H1 (cell line): ENCODE data around the gene ZNF592. TPM values are rescaled to one million over a fixed set of nuclear protein-coding genes. Genes with fewer than 3 reads are reported as not detected.

Source experiments
- CTCF ChIA-PET: fragments of 300-600 bp; sonication (Branson Sonifier 250); formaldehyde crosslinking; loops from one replicate; lab custom pipeline; 2021; ENCODE audit not compliant: partially characterized antibody; lab: Charles Lee
- POLR2A ChIA-PET: fragments of 300-600 bp; sonication (Branson Sonifier 250); formaldehyde crosslinking; loops from one replicate; lab custom pipeline; 2021; ENCODE audit warnings: inconsistent platforms; ENCODE audit not compliant: partially characterized antibody; lab: Charles Lee
- DNase-seq, 2 experiments: peaks; one replicate each; pipeline versions ENCODE4 v3.0.0 to v3.0.0-alpha.2; 2010 to 2022; ENCODE audit warnings: low spot score in 2 of 2, low read depth in 1 of 2, mixed read lengths in 1 of 2
- FAIRE-seq: peaks from 2 replicates; lab custom pipeline; 2011; peaks lifted over from hg19 to GRCh38; lab: Jason Lieb, UNC
- H2AFZ ChIP-seq: 2 replicates; pipeline ENCODE4 v1.8.1; 2012; ENCODE audit warnings: low read length, inconsistent platforms
- H2AK5ac ChIP-seq: 2 replicates; pipeline ENCODE4 v1.6.1; 2013; ENCODE audit warnings: low read depth, low read length
- H2BK120ac ChIP-seq: replicated peaks from 2 replicates; pipeline ENCODE3; 2013; ENCODE audit warnings: low read depth, low read length, inconsistent platforms
- H2BK12ac ChIP-seq: 2 replicates; pipeline ENCODE4 v1.6.1; 2013; ENCODE audit warnings: low read depth, low read length
- H2BK15ac ChIP-seq: 2 replicates; pipeline ENCODE4 v1.6.1; 2013; ENCODE audit warnings: low read length
- H2BK20ac ChIP-seq: 2 replicates; pipeline ENCODE4 v1.6.1; 2013; ENCODE audit warnings: low read length
- H2BK5ac ChIP-seq: 2 replicates; pipeline ENCODE4 v1.6.1; 2013; ENCODE audit warnings: low read depth, low read length
- H3K14ac ChIP-seq: 2 replicates; pipeline ENCODE4 v1.6.1; 2013; ENCODE audit warnings: inconsistent platforms; ENCODE audit not compliant: insufficient read length
- H3K18ac ChIP-seq: 2 replicates; pipeline ENCODE4 v1.6.1; 2013; ENCODE audit warnings: low read length; ENCODE audit errors: extremely low read depth
- H3K23ac ChIP-seq: 2 replicates; pipeline ENCODE4 v1.6.1; 2013; ENCODE audit warnings: inconsistent platforms; ENCODE audit not compliant: insufficient read length
- H3K23me2 ChIP-seq: 2 replicates; pipeline ENCODE4 v1.6.1; 2013; ENCODE audit warnings: low read depth, low read length
- H3K27ac ChIP-seq: 2 replicates; pipeline ENCODE4 v1.6.1; 2011; ENCODE audit warnings: low read depth, low read length, inconsistent platforms
- H3K27me3 ChIP-seq, 4 experiments: replicated peaks in 1 of 4; 1 replicate in 1 of 4; 2 replicates in 3 of 4; pipeline versions ENCODE4 v1.6.1 to v1.8.1; 2011 to 2013; ENCODE audit warnings: low read length in 3 of 4, mild to moderate bottlenecking in 3 of 4, inconsistent platforms in 2 of 4, mixed read lengths in 2 of 4, moderate library complexity in 1 of 4; ENCODE audit not compliant: control insufficient read depth in 3 of 4, insufficient read depth in 3 of 4; ENCODE audit errors: extremely low read depth in 1 of 4
- H3K36me3 ChIP-seq, 4 experiments: 2 replicates each; pipeline versions ENCODE4 v1.6.1 to v1.8.1; 2011 to 2013; ENCODE audit warnings: mild to moderate bottlenecking in 4 of 4, low read length in 3 of 4, moderate library complexity in 2 of 4, control low read depth in 1 of 4, inconsistent platforms in 1 of 4; ENCODE audit not compliant: insufficient read depth in 4 of 4, control insufficient read depth in 2 of 4
- H3K4ac ChIP-seq: replicated peaks from 2 replicates; pipeline ENCODE3; 2013; ENCODE audit warnings: low read length, low read depth, mixed read lengths, inconsistent platforms; ENCODE audit not compliant: insufficient read length
- H3K4me1 ChIP-seq, 4 experiments: replicated peaks in 1 of 4; 1 replicate in 1 of 4; 2 replicates in 3 of 4; pipeline versions ENCODE4 v1.6.1 to v1.8.1; 2011 to 2013; ENCODE audit warnings: low read length in 3 of 4, inconsistent platforms in 2 of 4, mixed read lengths in 1 of 4; ENCODE audit not compliant: insufficient read depth in 4 of 4, control insufficient read depth in 3 of 4
- H3K4me2 ChIP-seq, 2 experiments: 2 replicates each; pipeline versions ENCODE4 v1.6.1 to v1.8.1; 2011 to 2013; ENCODE audit warnings: low read depth in 2 of 2, low read length in 2 of 2, control low read depth in 1 of 2, inconsistent platforms in 1 of 2, mild to moderate bottlenecking in 1 of 2; ENCODE audit not compliant: insufficient read depth in 1 of 2
- H3K4me3 ChIP-seq, 4 experiments: fragments of 200-600, 300-600 bp in 1 of 4; sonication (generic), shearing (Covaris generic), sonication (Bioruptor Twin) in 1 of 4; 2 replicates each; pipeline versions ENCODE4 v1.5.1 to v1.8.1; 2011 to 2016; ENCODE audit warnings: low read length in 4 of 4, low read depth in 3 of 4, control low read depth in 2 of 4, inconsistent platforms in 2 of 4, mild to moderate bottlenecking in 2 of 4, mixed read lengths in 1 of 4, moderate library complexity in 1 of 4; ENCODE audit not compliant: insufficient read depth in 2 of 4; ENCODE audit errors: extremely low read depth in 1 of 4
- H3K56ac ChIP-seq: replicated peaks from 2 replicates; pipeline ENCODE3; 2013; ENCODE audit warnings: low read depth, mild to moderate bottlenecking, mixed read lengths, low read length, inconsistent platforms; ENCODE audit not compliant: insufficient read length
- H3K79me1 ChIP-seq: 2 replicates; pipeline ENCODE4 v1.6.1; 2013; ENCODE audit warnings: low read depth, low read length, control low read depth
- H3K79me2 ChIP-seq, 2 experiments: 2 replicates each; pipeline versions ENCODE4 v1.6.1 to v1.8.1; 2012 to 2013; ENCODE audit warnings: low read length in 2 of 2, mild to moderate bottlenecking in 2 of 2, inconsistent platforms in 1 of 2; ENCODE audit not compliant: insufficient read depth in 2 of 2, control insufficient read depth in 1 of 2
- H3K9ac ChIP-seq, 4 experiments: replicated peaks in 1 of 4; 1 replicate in 1 of 4; 2 replicates in 3 of 4; pipeline versions ENCODE4 v1.6.1 to v1.8.1; 2011 to 2013; ENCODE audit warnings: low read depth in 3 of 4, low read length in 3 of 4, control low read depth in 2 of 4, mild to moderate bottlenecking in 2 of 4, moderate library complexity in 2 of 4, inconsistent platforms in 1 of 4; ENCODE audit errors: extremely low read depth in 1 of 4
- H3K9me3 ChIP-seq, 2 experiments: 2 replicates each; pipeline versions ENCODE4 v1.6.1 to v1.8.1; 2012 to 2013; ENCODE audit warnings: mild to moderate bottlenecking in 2 of 2, moderate library complexity in 2 of 2, control low read depth in 1 of 2, inconsistent platforms in 1 of 2, low read depth in 1 of 2, low read length in 1 of 2, mixed read lengths in 1 of 2; ENCODE audit not compliant: insufficient read depth in 2 of 2
- H4K20me1 ChIP-seq, 2 experiments: replicated peaks in 1 of 2; 2 replicates each; pipeline versions ENCODE3 to v1.8.1; 2011 to 2013; ENCODE audit warnings: inconsistent platforms in 2 of 2, low read length in 2 of 2, mild to moderate bottlenecking in 1 of 2; ENCODE audit not compliant: insufficient read depth in 2 of 2, control insufficient read depth in 1 of 2
- H4K5ac ChIP-seq: 2 replicates; pipeline ENCODE4 v1.6.1; 2013; ENCODE audit warnings: low read length, low read depth, mixed read lengths, inconsistent platforms; ENCODE audit not compliant: insufficient read length
- H4K8ac ChIP-seq: 2 replicates; pipeline ENCODE4 v1.8.0; 2013; ENCODE audit warnings: mild to moderate bottlenecking, moderate library complexity, low read length, inconsistent platforms; ENCODE audit not compliant: insufficient read depth; ENCODE audit errors: extremely low read depth
- H4K91ac ChIP-seq: replicated peaks from 2 replicates; pipeline ENCODE3; 2013; ENCODE audit warnings: low read length, mixed read lengths, inconsistent platforms; ENCODE audit not compliant: insufficient read length
- BACH1 ChIP-seq: IDR thresholded peaks from 2 replicates; pipeline ENCODE4 v1.6.1; 2012; ENCODE audit warnings: low read length, improper control_type of control experiment
- BCL11A ChIP-seq, 2 experiments: IDR thresholded peaks; one replicate each; pipeline ENCODE4 v1.6.1; 2011; ENCODE audit warnings: low read depth in 2 of 2, low read length in 2 of 2, mild to moderate bottlenecking in 2 of 2
- CBX8 ChIP-seq: fragments of 300-800, 300-1000 bp; sonication (generic); IDR thresholded peaks from 2 replicates; pipeline ENCODE4 v1.7.1; 2016; ENCODE audit warnings: low read depth, low read length, borderline replicate concordance
- EP300 ChIP-seq, 2 experiments: IDR thresholded peaks; 1 replicate in 1 of 2; 2 replicates in 1 of 2; pipeline ENCODE4 v1.6.1; 2011 to 2012; ENCODE audit warnings: low read depth in 2 of 2, low read length in 2 of 2, mild to moderate bottlenecking in 2 of 2, borderline replicate concordance in 1 of 2, inconsistent platforms in 1 of 2, moderate library complexity in 1 of 2
- EZH2 ChIP-seq: fragments of 200-600 bp; sonication (generic); IDR thresholded peaks from 2 replicates; pipeline ENCODE4 v1.7.1; 2012; ENCODE audit warnings: low read depth, mild to moderate bottlenecking, moderate library complexity, low read length, inconsistent platforms; ENCODE audit not compliant: severe bottlenecking
- HDAC6 ChIP-seq: IDR thresholded peaks from one replicate; pipeline ENCODE4 v1.7.1; 2012; ENCODE audit warnings: low read depth, mild to moderate bottlenecking, inconsistent platforms, low read length, moderate library complexity
- POU5F1 ChIP-seq: IDR thresholded peaks from 2 replicates; pipeline ENCODE4 v1.6.1; 2011; ENCODE audit warnings: low read depth, mild to moderate bottlenecking, low read length, moderate library complexity
- RAD21 ChIP-seq, 2 experiments: IDR thresholded peaks in 1 of 2; conservative IDR thresholded peaks in 1 of 2; 2 replicates each; pipeline ENCODE4 v1.6.1; 2011; ENCODE audit warnings: low read depth in 2 of 2, low read length in 2 of 2, improper control_type of control experiment in 1 of 2, inconsistent platforms in 1 of 2, mild to moderate bottlenecking in 1 of 2, moderate library complexity in 1 of 2
- RNF2 ChIP-seq: fragments of 200-900, 300-1000 bp; sonication (generic); IDR thresholded peaks from 2 replicates; pipeline ENCODE4 v1.7.1; 2016; ENCODE audit warnings: borderline replicate concordance, low read depth, mild to moderate bottlenecking, antibody characterized with exemption, low read length; ENCODE audit not compliant: poor library complexity, severe bottlenecking; ENCODE audit errors: missing control alignments
- SIN3A ChIP-seq, 2 experiments: IDR thresholded peaks in 1 of 2; conservative IDR thresholded peaks in 1 of 2; 2 replicates each; pipeline ENCODE4 v1.6.1; 2011 to 2012; ENCODE audit warnings: low read length in 2 of 2, improper control_type of control experiment in 1 of 2, low read depth in 1 of 2, mild to moderate bottlenecking in 1 of 2
- SP2 ChIP-seq: IDR thresholded peaks from 2 replicates; pipeline ENCODE4 v1.6.1; 2012; ENCODE audit warnings: mild to moderate bottlenecking, low read length, inconsistent platforms
- TAF7 ChIP-seq: optimal IDR thresholded peaks from 2 replicates; pipeline ENCODE3; 2011; ENCODE audit warnings: low read depth, mild to moderate bottlenecking, inconsistent platforms, low read length, moderate library complexity, borderline replicate concordance
- YY1 ChIP-seq: IDR thresholded peaks from 2 replicates; pipeline ENCODE4 v1.6.1; 2011; ENCODE audit warnings: low read depth, mild to moderate bottlenecking, low read length
- WGBS, 2 experiments: shearing (Covaris generic) in 1 of 2; methylation state at CpG; one replicate each; pipeline versions ENCODE4 v1.1.6 to v1.1.7; 2013 to 2015; ENCODE audit warnings: low lambda C conversion rate in 2 of 2, mixed read lengths in 2 of 2, inconsistent platforms in 1 of 2, low coverage in 1 of 2, missing lambda C conversion rate in 1 of 2; ENCODE audit not compliant: insufficient replicate concordance in 2 of 2, insufficient coverage in 1 of 2, insufficient read length in 1 of 2; ENCODE audit errors: extremely low coverage in 1 of 2, missing lambda C conversion rate in 1 of 2; 5-methylcytosine and 5-hydroxymethylcytosine counted together
- polyA plus RNA-seq, 7 experiments: library from polyadenylated mRNA; depleted of rRNA in 3 of 7; stranded (reverse) in 5 of 7; unstranded in 2 of 7; fragments of >200 nt in 5 of 7; fragments of 200-250 nt in 2 of 7; gene quantifications; 1 replicate in 5 of 7; 2 replicates in 1 of 7; 4 replicates in 1 of 7; pipeline versions ENCODE4 v1.2.1 to v1.2.3, GENCODE V29; 2011 to 2013; ENCODE audit warnings: missing spikeins in 2 of 7, mixed read lengths in 2 of 7
- total RNA-seq: library from RNA; stranded (reverse); fragmentation: NEBNext Ultra II Directional; extraction: Animal tissue kit (Norgen Biotek cat#: 25700); gene quantifications from 2 replicates; pipeline ENCODE4 v1.2.1, GENCODE V29; 2021

ZNF592 gene
- total and polyA plus RNA-seq, 2 of the 8 experiments (the other 6 are each of a cell fraction or from before 2014, with no cell fraction given) = 14.2 to 33.0 TPM

- Histone ChIP-seq H2BK5ac (no peak overlapping the region), H3K4me1 (peaks cover 0 to 2% (median 0%) of the 10 kb centered on the region in 4 experiments; a peak in 1 of 7 replicates), H3K56ac (no peak overlapping the region), H3K36me3 (no peaks in the 10 kb centered on the region), H4K20me1 (peaks cover 3 to 6% of the 10 kb centered on the region in 2 experiments), H2BK15ac (no peak overlapping the region), H3K23ac (no peak overlapping the region), H3K9ac (no peak overlapping the region), H2AFZ (no peak overlapping the region), H2BK120ac (no peak overlapping the region), H3K14ac (no peak overlapping the region), H4K5ac (no peak overlapping the region), H3K4ac (no peak overlapping the region), H3K23me2 (no peaks in the 10 kb centered on the region), H3K9me3 (no peaks in the 10 kb centered on the region), H3K4me2 (no peak overlapping the region), H2BK12ac (no peak overlapping the region), H3K79me1 (peaks cover 13% of the 10 kb centered on the region), H2AK5ac (no peak overlapping the region), H3K79me2 (peaks cover 17 to 91% of the 10 kb centered on the region in 2 experiments), H4K91ac (no peak overlapping the region), H3K18ac (no peak overlapping the region), H3K4me3 (no peak overlapping the region), H2BK20ac (no peak overlapping the region), H4K8ac (no peak overlapping the region), H3K27ac (no peak overlapping the region), H3K27me3 (no peaks in the 10 kb centered on the region)
- POLR2A ChIA-PET = no interaction called here
- DNase-seq (no peak), FAIRE-seq (no peak)
- 76% methylated on average over 1 of the region's 1 CpG; no CpG with 5 or more reads in 1 of the 2 experiments for WGBS, 2 experiments
- CTCF ChIA-PET = interaction anchor here (1.0 kb wide), 1 partner anchor 59 kb away, joined by 3 read pairs; no protein-coding TSS in a partner anchor
- no peak for TF ChIP-seq RNF2
- TF ChIP-seq CBX8 = no peak
- TF ChIP-seq POU5F1 = no peak
- no peak for TF ChIP-seq BCL11A (IDR thresholded peaks at IDR 0.05; ENCODE audit: low read depth in 2 of 2, low read length in 2 of 2)
- no peak for TF ChIP-seq HDAC6
- no peak for TF ChIP-seq SP2
- TF ChIP-seq TAF7 = no peak
- no peak for TF ChIP-seq EP300 (IDR thresholded peaks at IDR 0.05; ENCODE audit: borderline replicate concordance in 1 of 2, low read depth in 2 of 2, low read length in 2 of 2)
- TF ChIP-seq YY1 = no peak
- TF ChIP-seq BACH1 = no peak
- no peak for TF ChIP-seq EZH2
- TF ChIP-seq SIN3A (conservative IDR thresholded peaks at IDR 0.05 in 1 of 2, IDR thresholded peaks at IDR 0.05 in 1 of 2; ENCODE audit: low read depth in 1 of 2, low read length in 2 of 2) = no peak
- TF ChIP-seq RAD21 (IDR thresholded peaks at IDR 0.05 in 1 of 2, conservative IDR thresholded peaks at IDR 0.05 in 1 of 2; ENCODE audit: low read depth in 2 of 2, low read length in 2 of 2) = no peak
These were observed 10.6 kb downstream of the ZNF592 start for GRCh38 chr15:84759018-84759417.
